Right lobe of liver (tissue), 6 donors: ENCODE results near the gene IL17B. TPM values are rescaled to one million over a fixed set of nuclear protein-coding genes. Genes with fewer than 3 reads are reported as not detected.

ENCODE experiments used
- ATAC-seq, 4 donors: fragments of 200-7000 bp; cut with Tn5 transposase; one replicate each; pipeline ENCODE4 v1.9.1; 2020; ENCODE audit warnings: mild to moderate bottlenecking in 4 of 4, moderate library complexity in 4 of 4
- DNase-seq, 3 donors: peaks; one replicate each; pipeline ENCODE4 v3.0.0-alpha.2; 2020
- H3K27ac ChIP-seq, 3 donors: fragments of 200-600 bp; one replicate each; pipeline ENCODE4 v1.8.0; 2022
- H3K27me3 ChIP-seq, 2 donors: fragments of 200-600 bp; one replicate each; pipeline ENCODE4 v1.8.0; 2022
- H3K36me3 ChIP-seq, 4 donors: fragments of 200-600 bp; sonication (generic) in 1 of 4; one replicate each; pipeline versions ENCODE4 v1.5.1 to v1.8.0; 2017 to 2022; ENCODE audit warnings: control low read depth in 1 of 4
- H3K4me1 ChIP-seq, 4 donors: fragments of 200-600 bp; sonication (generic) in 1 of 4; one replicate each; pipeline versions ENCODE4 v1.5.1 to v1.8.0; 2017 to 2022; ENCODE audit warnings: control low read depth in 1 of 4
- H3K4me3 ChIP-seq, 3 donors: fragments of 200-600 bp; one replicate each; pipeline ENCODE4 v1.8.0; 2022
- H3K9me3 ChIP-seq, 4 donors: fragments of 200-600 bp; sonication (generic) in 1 of 4; one replicate each; pipeline versions ENCODE4 v1.5.1 to v1.8.0; 2017 to 2022; ENCODE audit warnings: control low read depth in 1 of 4
- POLR2A ChIP-seq: fragments of 450-650 bp; IDR thresholded peaks from one replicate; pipeline ENCODE4 v1.6.1; 2017; ENCODE audit warnings: antibody characterized with exemption, mild to moderate bottlenecking
- WGBS: methylation state at CpG from one replicate; pipeline ENCODE4 v1.1.6; 2018; ENCODE audit warnings: low coverage, low lambda C conversion rate; ENCODE audit not compliant: insufficient coverage; ENCODE audit errors: missing lambda C conversion rate; 5-methylcytosine and 5-hydroxymethylcytosine counted together
- intact Hi-C, 2 donors: fragments of 100-400 bp; cut with DNase I; formaldehyde crosslinking; loops; one replicate each; pipeline versions ENCODE4 v1.11.2 to v1.14.1; 2022
- total RNA-seq, 6 experiments: library from RNA; depleted of rRNA in 2 of 6; stranded (reverse); fragments of >200 nt in 2 of 6; fragmentation: NEBNext Ultra II Directional in 3 of 6; extraction: Animal tissue kit (Norgen Biotek cat#: 25700) in 3 of 6; gene quantifications; one replicate each; pipeline versions ENCODE4 v1.1.0 to v1.2.4, GENCODE V29; 2016 to 2023
- TF ChIP-seq, protein P1 (sequence below), 4 donors: fragments of 200-600 bp in 3 of 4; fragments of 450-650 bp in 1 of 4; IDR thresholded peaks; one replicate each; pipeline versions ENCODE4 v1.5.1 to v1.8.0; 2016 to 2022; ENCODE audit warnings: antibody characterized with exemption in 4 of 4, mild to moderate bottlenecking in 2 of 4
- donor health status: DM: no; HTN: yes; CAD: no.
- donor health status: DM: no; HTN: no; CAD: no.
- donor health status: DM: no; HTN: no; CAD: no.
- donor health status: DM: no; HTN: yes; CAD: no.
- donor health status: DM: no; HTN: yes; CAD: no.

The IL17B gene
- total RNA-seq, 6 experiments from 2014 or later = not detected

DNA sequence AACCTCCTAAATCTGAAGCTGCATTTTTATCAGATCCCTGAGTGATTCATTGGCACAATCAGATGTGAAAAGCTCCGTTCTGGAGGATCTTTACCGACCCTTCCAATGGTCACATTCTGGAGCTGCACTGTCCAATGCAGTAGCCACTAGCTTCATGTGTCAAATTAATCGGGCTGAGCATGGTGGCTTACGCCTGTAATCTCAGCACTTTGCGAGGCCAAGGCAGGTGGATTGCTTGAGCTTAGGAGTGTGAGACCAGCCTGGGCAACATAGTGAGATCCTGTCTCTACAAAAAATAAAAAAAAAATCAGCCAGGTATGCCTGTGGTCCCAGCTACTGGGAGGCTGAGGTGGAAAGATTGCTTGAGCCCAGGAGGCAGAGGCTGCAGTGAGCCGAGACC is 3.7 kb downstream of the IL17B start:
- WGBS = 78% methylated on average over 6 of the region's 6 CpGs
- DNase-seq (no peak), ATAC-seq (no peak)
- H3K36me3 ChIP-seq = no peaks in the 10 kb centered on the region
- intact Hi-C loops = no loop called here
- no peak overlapping the region for H3K27ac ChIP-seq
- no peak overlapping the region for H3K4me3 ChIP-seq
- TF ChIP-seq, protein P1, sequence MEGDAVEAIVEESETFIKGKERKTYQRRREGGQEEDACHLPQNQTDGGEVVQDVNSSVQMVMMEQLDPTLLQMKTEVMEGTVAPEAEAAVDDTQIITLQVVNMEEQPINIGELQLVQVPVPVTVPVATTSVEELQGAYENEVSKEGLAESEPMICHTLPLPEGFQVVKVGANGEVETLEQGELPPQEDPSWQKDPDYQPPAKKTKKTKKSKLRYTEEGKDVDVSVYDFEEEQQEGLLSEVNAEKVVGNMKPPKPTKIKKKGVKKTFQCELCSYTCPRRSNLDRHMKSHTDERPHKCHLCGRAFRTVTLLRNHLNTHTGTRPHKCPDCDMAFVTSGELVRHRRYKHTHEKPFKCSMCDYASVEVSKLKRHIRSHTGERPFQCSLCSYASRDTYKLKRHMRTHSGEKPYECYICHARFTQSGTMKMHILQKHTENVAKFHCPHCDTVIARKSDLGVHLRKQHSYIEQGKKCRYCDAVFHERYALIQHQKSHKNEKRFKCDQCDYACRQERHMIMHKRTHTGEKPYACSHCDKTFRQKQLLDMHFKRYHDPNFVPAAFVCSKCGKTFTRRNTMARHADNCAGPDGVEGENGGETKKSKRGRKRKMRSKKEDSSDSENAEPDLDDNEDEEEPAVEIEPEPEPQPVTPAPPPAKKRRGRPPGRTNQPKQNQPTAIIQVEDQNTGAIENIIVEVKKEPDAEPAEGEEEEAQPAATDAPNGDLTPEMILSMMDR (IDR thresholded peaks at IDR 0.05) = no peak
- TF ChIP-seq POLR2A = no peak
- no peaks in the 10 kb centered on the region for H3K9me3 ChIP-seq
- no peaks in the 10 kb centered on the region for H3K4me1 ChIP-seq
- no peaks in the 10 kb centered on the region for H3K27me3 ChIP-seq

DNA sequence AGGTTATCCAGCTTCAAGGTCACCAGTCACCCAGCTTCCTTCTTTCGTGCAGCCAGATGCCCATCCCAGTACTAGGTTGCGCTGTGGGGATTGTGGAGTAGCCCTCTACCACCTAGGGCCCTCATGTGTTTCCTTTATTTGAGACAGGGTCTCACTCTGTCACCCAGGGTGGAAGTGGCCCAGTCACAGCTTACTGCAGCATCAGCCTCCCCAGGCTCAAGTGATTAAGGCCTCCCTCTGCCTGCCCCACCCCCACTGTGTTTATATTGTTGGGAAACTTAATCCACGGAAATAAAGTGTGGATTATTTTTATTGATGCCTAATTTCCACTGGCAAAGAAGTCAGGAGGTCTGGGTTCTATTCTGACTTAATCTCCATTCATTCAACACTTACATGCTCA is 4.3 kb downstream of the IL17B start:
- Histone ChIP-seq H3K27ac (no peak overlapping the region), H3K36me3 (no peaks in the 10 kb centered on the region), H3K4me1 (no peaks in the 10 kb centered on the region), H3K9me3 (no peaks in the 10 kb centered on the region), H3K27me3 (no peaks in the 10 kb centered on the region), H3K4me3 (no peak overlapping the region)
- TF ChIP-seq, protein P1 (IDR thresholded peaks at IDR 0.05) = no peak
- TF ChIP-seq POLR2A = no peak
- ATAC-seq (no peak), DNase-seq (peak in 1 of 3 donors; percentile 19)
- intact Hi-C loops = loop anchor here (5.0 kb wide), 1 partner anchor 58 kb away; no protein-coding TSS in a partner anchor
- WGBS = 52% methylated on average over 2 of the region's 3 CpGs

DNA sequence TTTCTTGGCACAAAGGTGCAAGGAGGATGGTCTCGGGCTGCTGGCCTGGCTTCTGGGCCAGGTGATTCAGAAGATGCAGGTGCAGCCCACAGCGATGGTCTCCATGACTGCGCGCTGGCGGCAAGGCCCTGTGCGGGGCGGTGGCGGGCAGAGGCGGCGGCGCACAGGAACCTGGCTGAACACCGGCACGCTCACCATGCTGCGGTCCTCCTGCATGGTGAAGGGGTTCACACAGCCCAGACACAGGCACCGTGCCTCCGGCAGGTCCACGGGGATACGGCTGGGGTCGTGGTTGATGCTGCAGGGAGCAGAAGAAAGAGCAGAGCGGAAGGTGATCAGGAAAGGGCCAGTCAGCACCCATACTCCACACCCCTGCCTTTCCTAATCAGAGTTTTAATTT is 4.8 kb downstream of the IL17B start:
- no peaks in the 10 kb centered on the region for H3K4me1 ChIP-seq

DNA sequence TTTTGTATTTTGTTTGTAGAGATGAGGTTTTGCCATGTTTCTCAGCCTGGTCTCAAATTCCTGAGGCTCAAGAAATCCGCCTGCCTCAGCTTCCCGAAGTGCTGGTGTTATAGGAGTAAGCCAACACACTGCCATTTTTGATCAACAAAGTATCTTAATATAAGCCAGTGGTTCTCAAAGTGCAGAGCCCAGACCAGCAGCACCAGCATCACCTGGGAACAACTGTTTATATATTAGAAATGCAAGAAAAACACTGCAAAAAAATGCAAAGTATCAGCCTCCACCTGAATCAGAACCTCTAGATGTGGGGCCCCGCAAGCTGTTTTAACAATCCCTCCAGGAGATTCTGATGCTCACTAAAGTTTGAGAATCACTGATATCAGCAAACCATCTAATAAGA is 6.2 kb downstream of the IL17B start:
- no peaks in the 10 kb centered on the region for H3K27me3 ChIP-seq
- ATAC-seq (no peak), DNase-seq (no peak)
- 100% methylated on average over 1 of the region's 3 CpGs for WGBS
- TF ChIP-seq, protein P1 (IDR thresholded peaks at IDR 0.05) = no peak
- no peak for TF ChIP-seq POLR2A
- no peak overlapping the region for H3K27ac ChIP-seq
- no peaks in the 10 kb centered on the region for H3K9me3 ChIP-seq
- H3K4me3 ChIP-seq = no peak overlapping the region
- H3K4me1 ChIP-seq = no peaks in the 10 kb centered on the region
- intact Hi-C loops = loop anchor here (5.0 kb wide), 1 partner anchor 56 kb away; no protein-coding TSS in a partner anchor
- no peaks in the 10 kb centered on the region for H3K36me3 ChIP-seq

More for the DNA sequence above, 4.8 kb downstream of the IL17B start:
- TF ChIP-seq POLR2A = no peak
- TF ChIP-seq, protein P1 (IDR thresholded peaks at IDR 0.05) = no peak
- no peaks in the 10 kb centered on the region for H3K27me3 ChIP-seq
- intact Hi-C loops = loop anchor here (5.0 kb wide), 1 partner anchor 57 kb away; no protein-coding TSS in a partner anchor
- DNase-seq = peak in 1 of 3 donors; percentile 33
- H3K4me3 ChIP-seq = no peak overlapping the region
- H3K27ac ChIP-seq = no peak overlapping the region
- H3K36me3 ChIP-seq = no peaks in the 10 kb centered on the region
- 82% methylated on average over 5 of the region's 20 CpGs for WGBS
- ATAC-seq = no peak
- no peaks in the 10 kb centered on the region for H3K9me3 ChIP-seq
